Activated T-cell treated with anti-CD3 and anti-CD28 coated beads for 48 hours (primary cell): ENCODE data around the gene ZNF593.

Experiments
- DNase-seq: peaks from one replicate; pipeline ENCODE4 v3.0.0-alpha.2; 2020; ENCODE audit warnings: low read depth

Gene ZNF593

GRCh38 chr1:26169198-26169554, 532 bp upstream of the ZNF593 start:
- DNase-seq: no peak

GRCh38 chr1:26170472-26170821, 739 bp downstream of the ZNF593 start:
- DNase-seq: no peak

DNA sequence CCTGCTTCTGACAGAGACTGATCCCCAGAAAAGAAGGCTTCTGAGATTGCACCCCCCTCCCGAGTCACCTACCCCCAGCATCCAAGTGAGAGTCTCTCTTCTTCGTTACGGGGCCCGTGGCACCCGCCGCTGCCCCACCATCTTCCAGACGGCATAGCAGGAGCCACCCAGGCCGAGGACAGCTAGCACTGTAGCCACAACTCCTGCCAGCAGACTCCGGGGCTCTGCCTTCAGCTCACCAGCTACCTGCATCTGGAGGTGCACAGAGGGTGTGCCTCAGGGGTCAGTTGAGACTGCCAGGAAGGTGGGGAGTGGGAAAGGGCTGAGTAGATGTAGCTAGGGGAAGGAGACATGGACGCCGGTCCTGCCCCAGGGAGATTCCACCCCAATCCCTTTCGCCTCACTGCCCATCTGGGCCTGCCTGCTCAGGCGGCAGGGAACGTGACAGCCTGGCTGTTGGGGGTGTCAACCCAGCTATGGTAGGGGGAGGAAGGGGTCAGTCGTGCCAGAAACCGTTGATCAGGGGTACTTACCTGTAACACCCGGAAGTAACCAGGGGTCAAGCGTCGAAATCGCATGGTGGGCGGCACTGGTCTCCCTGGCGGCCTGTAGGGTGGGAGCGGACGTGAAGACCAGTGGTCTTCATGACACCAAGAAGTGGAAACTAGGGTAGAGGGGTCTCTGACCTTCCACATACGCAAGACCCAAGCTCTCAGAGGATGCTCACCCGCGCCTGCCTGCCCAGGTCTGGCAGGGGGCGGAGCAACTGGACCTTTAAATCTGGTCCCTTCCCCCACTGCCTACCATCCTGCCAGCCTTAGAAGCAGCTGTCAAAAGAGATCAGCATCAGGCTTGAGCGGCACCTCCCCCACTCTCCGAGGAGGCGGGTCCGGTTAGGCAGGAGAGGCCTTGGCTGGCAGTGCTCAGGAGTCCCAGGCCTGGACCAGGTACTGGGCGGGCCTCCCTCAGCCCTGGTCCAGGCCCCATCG, 1.7 kb downstream of the ZNF593 start, which contains the start of gene ZNF593OS:
Gene ZNF593OS (minus strand): TSS at position 749 of the 989 bp plus-strand sequence. CDS start 171 bp downstream, at position 578.
- DNase-seq: no peak

DNA sequence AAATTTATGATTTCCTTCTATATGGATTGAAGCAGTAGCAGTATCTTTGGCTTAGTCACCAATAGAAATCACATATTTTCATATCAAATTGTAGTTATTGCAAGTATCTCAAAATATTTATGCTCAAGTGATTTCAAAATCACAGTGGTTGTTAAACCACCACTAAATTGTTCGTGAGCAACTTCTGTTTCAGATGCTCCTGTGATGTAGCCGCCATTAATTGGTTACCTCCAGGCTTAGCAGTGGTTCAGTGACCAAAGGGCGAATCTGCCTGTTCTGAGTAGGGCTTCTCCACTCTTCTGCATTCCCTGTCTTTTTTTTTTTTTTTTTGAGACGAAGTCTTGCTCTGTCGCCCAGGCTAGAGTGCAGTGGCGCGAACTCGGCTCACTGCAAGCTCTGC, 5.6 kb downstream of the ZNF593 start:
- DNase-seq: no peak

- DNase-seq: no peak
Measured at GRCh38 chr1:26177182-26177684, 7.5 kb downstream of the ZNF593 start, which contains the start of gene CNKSR1. CNKSR1 (plus strand) TSS chr1:26177491; CDS start chr1:26177548, 57 bp downstream.

- no peak for DNase-seq
Measured at GRCh38 chr1:26180010-26180506, 10.3 kb downstream of the ZNF593 start.

- DNase-seq: no peak
Measured at GRCh38 chr1:26181586-26182382, 12.1 kb downstream of the ZNF593 start.

- no peak for DNase-seq
Measured at GRCh38 chr1:26182383-26182696, 12.6 kb downstream of the ZNF593 start.

DNA sequence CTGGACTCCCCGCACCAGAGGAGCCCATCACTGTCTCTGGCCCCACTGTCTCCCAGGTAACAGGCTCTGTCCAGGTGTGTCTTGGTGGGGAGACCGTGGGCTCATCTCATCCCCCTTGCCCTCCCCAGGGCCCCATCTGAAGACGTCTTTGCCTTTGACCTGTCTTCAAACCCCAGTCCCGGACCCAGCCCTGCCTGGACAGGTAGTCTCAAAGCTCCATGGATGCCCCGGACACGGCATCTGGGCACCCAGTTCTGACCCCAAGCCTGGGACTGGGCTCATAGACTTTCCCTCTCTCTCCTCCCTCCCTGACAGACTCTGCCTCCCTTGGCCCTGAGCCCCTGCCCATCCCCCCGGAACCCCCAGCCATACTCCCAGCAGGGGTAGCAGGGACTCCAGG, 14.4 kb downstream of the ZNF593 start:
- no peak for DNase-seq

DNA sequence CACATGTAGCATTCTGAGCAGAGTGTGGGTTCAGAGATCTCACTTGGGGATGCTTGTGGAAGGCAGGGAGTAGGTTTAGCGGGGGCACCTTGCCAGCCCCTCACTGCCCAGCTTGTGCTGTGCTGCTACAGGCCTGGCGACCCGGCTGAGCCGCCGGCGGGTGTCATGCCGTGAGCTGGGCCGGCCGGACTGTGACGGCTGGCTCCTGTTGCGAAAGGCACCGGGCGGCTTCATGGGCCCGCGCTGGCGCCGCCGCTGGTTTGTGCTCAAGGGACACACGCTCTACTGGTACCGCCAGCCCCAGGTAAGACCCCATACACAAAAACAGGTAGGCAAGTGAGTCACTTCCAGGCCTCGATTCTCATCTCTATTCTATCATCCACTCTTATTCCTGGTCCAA, 15.2 kb downstream of the ZNF593 start:
- DNase-seq: no peak

DNA sequence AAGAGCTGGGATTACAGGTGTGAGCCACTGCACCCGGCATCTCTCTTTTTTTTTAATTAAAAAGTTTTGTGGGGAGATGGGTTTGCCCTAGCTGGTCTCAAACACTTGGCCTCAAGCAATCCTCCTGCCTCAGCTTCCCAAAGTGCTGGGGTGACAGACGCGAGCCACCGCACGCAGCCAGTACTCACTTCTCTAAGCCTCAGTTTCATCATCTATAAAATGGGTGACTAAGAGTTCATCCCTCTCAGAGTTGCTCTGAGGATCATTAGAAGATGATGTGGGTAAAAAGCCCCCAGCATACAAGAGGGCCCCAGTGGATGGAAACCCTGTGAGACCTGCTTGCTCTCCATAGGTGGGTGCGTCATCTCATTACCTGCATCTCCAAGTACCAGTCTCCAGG, 18.2 kb downstream of the ZNF593 start:
- no peak for DNase-seq

- no peak for DNase-seq
Measured at GRCh38 chr1:26188477-26188876, 18.8 kb downstream of the ZNF593 start.

- no peak for DNase-seq
Measured at GRCh38 chr1:26189331-26189730, 19.6 kb downstream of the ZNF593 start.

- DNase-seq: no peak
Measured at GRCh38 chr1:26189751-26190275, 20.1 kb downstream of the ZNF593 start.

DNA sequence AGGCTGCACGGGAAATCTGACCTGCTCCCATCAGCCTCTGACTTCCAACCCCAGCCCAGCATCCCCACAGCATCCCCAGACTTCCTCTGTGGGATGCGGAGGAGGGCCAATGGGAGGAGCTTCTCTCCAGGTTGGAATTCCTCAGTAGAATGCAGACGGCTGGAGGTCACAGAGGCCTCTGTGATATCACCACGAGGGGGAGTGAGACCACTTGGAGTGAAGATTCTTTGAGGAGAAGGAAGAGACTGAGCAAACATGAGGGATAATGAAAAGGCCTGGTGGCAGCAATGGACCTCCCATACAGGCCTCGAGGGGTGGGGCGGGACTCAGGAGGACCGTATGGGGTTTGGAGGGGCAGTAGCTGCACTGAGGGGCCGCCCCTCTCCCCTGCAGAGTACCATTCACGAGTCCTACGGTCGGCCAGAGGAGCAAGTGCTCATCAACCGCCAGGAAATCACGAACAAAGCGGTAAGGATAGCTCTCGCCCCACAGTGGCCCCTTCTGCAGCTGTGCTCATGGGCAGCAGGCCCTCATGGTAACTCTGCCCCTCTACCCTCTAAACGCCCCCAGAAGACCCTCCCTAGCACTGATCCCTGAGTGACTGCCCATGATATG, 20.8 kb downstream of the ZNF593 start, which contains the start of gene CATSPER4:
Gene CATSPER4 (plus strand): TSS at position 230 of the 615 bp plus-strand sequence. CDS start 26 bp downstream, at position 256.
- no peak for DNase-seq

- DNase-seq: peak; percentile 15
Measured at GRCh38 chr1:26191739-26192138, 22.0 kb downstream of the ZNF593 start.

DNA sequence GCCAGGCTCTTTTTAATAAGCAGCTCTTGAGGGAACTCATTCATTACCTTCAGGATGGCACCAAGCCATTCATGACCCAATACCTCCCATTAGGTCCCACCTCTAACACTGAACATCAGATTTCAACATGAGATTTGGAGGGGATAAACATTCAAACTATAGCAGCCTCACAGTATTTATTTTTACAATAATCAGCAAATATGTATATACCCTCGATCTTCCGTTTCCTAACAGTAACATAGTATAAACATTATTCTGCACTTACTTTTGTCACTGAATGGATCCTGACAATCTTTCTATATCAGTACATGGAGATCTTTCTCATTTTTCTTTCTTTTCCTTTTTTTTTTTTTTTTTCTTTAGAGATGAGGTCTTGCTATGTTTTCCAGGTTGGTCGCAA, 26.1 kb downstream of the ZNF593 start:
- no peak for DNase-seq

DNA sequence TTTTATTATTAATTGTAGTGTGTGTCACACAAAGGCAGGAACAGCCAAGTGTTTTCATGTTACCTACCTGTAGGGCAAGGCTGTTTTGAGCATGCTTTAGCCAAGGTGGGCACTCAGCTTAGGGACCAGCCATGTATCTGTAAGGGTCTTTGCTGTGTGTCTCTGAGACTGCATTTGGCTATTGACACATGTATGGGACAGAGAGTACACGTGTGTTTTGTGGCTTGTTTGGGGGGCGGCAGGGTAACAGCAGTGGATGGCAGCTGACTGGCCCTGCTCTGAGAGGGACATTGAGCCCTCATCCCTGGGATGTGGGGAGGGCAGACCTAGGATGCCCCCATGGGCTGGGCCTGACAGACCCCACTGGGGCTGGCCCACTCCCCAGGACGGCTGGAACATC, 27.6 kb downstream of the ZNF593 start:
- DNase-seq: no peak

- no peak for DNase-seq
Measured at GRCh38 chr1:26197813-26198212, 28.1 kb downstream of the ZNF593 start.

DNA sequence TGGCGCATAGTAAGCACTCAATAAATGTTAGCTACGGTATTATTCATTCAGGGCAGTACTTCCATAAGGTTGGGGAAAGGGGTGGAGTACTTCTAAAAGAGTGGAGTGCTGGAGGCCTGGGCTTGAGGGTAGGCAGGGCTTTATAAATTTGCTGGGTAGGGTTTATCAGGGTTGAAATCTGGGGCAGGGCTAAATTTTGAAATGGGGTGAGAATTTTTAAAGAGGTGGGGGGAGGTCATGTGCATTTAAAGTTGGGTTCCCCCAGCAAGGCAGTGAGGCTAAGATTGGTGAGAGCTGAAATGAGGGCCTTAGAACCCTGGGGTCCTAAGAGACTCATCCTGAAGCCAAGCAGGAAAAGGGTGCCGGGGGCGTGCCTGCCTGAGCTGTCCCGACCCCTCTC, 30.7 kb downstream of the ZNF593 start:
- no peak for DNase-seq

DNA sequence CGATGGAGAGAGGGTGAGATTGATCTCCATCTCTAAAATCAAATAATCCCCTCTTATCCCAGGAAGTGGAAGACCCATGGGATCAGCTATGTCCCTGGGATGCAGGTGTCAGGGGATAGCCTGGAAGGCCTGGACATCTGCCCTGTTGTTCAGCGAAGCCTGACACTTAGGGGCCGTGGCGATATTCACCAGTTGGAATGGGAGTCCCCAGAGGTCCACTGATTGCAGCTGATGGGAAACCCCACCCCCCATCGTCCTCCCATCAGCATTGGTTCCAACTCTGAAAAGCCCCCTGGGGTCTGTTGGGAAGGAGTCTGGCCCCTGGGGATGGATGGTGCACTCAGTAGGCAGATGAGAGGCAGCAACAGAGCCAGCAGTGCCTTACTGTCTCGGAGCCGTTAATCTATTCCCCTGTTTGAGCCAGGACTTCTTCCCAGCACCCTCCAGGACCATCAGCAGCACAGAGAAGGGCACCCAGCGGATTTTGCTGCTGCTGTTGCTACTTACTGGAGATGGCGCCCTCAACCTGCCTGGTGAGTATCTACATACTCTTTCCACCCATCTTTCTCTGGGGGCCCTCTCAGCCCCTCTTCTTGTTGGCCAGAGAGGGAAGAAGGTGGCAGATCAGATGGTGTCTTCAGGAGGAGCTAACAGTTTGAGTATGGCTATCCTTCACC, 34.1 kb downstream of the ZNF593 start:
- DNase-seq: no peak
